PFSK-1 (cell line): ENCODE measurements around the gene ECSCR.

Source experiments
- POLR2AphosphoS5 ChIP-seq: IDR thresholded peaks from 2 replicates; pipeline ENCODE4 v1.6.1; 2012; ENCODE audit warnings: low read depth, mild to moderate bottlenecking, control low read depth, low read length, moderate library complexity
- SIN3A ChIP-seq: IDR thresholded peaks from 2 replicates; pipeline ENCODE4 v1.6.1; 2012; ENCODE audit warnings: mild to moderate bottlenecking, low read length, moderate library complexity, borderline replicate concordance; ENCODE audit not compliant: insufficient read depth
- TAF1 ChIP-seq: IDR thresholded peaks from 2 replicates; pipeline ENCODE4 v1.6.1; 2012; ENCODE audit warnings: low read length, control low read depth, borderline replicate concordance; ENCODE audit not compliant: insufficient read depth
- TF ChIP-seq, protein P1 (sequence below), 2 experiments: IDR thresholded peaks; 2 replicates each; pipeline versions ENCODE4 v1.6.1 to v1.8.0; 2011 to 2012; ENCODE audit warnings: low read depth in 2 of 2, low read length in 2 of 2, control low read depth in 1 of 2, inconsistent platforms in 1 of 2, mild to moderate bottlenecking in 1 of 2, moderate library complexity in 1 of 2; ENCODE audit not compliant: insufficient read depth in 1 of 2

DNA sequence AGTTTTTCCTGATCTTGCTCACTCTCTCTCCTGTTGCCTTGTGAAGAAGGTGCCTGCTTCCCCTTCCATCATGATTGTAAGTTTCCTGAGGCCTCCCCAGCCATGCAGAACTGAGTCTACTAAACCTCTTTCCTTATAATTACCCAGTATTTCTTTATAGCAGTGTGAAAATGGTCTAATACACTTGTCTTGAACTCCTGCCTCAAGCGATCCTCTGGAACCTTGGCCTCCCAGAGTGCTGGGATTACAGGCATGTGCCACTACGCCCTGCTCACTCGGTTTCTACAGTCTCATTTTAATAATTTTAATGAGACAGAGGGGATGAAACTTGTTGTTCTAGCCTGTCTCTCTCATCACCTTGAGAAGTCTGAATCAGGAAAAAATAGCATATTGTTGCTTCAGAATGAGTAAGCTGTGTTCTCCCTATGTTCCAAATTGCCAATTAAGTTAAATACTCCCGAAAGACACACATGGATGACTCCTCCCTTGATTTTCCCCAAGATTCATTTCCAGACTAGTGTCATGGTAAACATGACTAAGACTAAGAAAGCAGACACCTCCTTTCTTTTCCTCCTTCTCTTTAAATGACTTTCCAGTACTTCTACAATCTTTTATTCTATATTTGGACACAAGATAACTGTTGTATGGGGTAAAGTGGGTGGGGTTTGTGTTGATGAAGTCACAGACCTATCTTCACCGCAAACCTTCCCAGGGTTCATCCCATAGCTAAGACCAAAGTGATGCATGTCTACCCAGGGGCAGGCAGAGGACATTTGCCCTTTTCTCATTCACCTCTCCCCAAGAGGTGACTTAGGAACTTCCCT is 15.4 kb downstream of the ECSCR start:
- TF ChIP-seq POLR2AphosphoS5 (no peak), SIN3A (no peak), TAF1 (no peak)
- TF ChIP-seq, protein P1, sequence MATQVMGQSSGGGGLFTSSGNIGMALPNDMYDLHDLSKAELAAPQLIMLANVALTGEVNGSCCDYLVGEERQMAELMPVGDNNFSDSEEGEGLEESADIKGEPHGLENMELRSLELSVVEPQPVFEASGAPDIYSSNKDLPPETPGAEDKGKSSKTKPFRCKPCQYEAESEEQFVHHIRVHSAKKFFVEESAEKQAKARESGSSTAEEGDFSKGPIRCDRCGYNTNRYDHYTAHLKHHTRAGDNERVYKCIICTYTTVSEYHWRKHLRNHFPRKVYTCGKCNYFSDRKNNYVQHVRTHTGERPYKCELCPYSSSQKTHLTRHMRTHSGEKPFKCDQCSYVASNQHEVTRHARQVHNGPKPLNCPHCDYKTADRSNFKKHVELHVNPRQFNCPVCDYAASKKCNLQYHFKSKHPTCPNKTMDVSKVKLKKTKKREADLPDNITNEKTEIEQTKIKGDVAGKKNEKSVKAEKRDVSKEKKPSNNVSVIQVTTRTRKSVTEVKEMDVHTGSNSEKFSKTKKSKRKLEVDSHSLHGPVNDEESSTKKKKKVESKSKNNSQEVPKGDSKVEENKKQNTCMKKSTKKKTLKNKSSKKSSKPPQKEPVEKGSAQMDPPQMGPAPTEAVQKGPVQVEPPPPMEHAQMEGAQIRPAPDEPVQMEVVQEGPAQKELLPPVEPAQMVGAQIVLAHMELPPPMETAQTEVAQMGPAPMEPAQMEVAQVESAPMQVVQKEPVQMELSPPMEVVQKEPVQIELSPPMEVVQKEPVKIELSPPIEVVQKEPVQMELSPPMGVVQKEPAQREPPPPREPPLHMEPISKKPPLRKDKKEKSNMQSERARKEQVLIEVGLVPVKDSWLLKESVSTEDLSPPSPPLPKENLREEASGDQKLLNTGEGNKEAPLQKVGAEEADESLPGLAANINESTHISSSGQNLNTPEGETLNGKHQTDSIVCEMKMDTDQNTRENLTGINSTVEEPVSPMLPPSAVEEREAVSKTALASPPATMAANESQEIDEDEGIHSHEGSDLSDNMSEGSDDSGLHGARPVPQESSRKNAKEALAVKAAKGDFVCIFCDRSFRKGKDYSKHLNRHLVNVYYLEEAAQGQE (IDR thresholded peaks at IDR 0.05; ENCODE audit: insufficient read depth in 1 of 2, low read depth in 2 of 2, low read length in 2 of 2), result no peak
